A549 (cell line): Measurements from ENCODE around the gene MRPL17. TPM values are rescaled to one million over a fixed set of nuclear protein-coding genes. Genes with fewer than 3 reads are reported as not detected.

Experiments
- polyA plus RNA-seq, 4 experiments: library from polyadenylated mRNA; depleted of rRNA in 3 of 4; stranded (reverse); fragments of >200 nt; fragmentation: RNase III in 1 of 4; extraction: RNeasy Plus Mini Kit Qiagen cat#74134 plus additional on column Dnase treatment in 1 of 4; gene quantifications; 2 replicates in 3 of 4; 3 replicates in 1 of 4; pipeline ENCODE4 v1.2.3, GENCODE V29; 2011 to 2017

The MRPL17 gene
- polyA plus RNA-seq, 2 of the 4 experiments (the other 2 are of a cell fraction) = 96.8 to 128 TPM

Other genes with a start within 250 kb of the MRPL17 start
- 0.66 and 1.5 TPM in 2 replicates for gene HPX, start 242.4 kb downstream of the MRPL17 start, polyA plus RNA-seq (2011; rRNA removed)
- 0.35 to 0.70 TPM (median 0.57 TPM) in 3 replicates for gene HPX, start 242.4 kb downstream of the MRPL17 start, polyA plus RNA-seq (2017; fragmentation: RNase III; extraction: RNeasy Plus Mini Kit Qiagen cat#74134 plus additional on column Dnase treatment)
- 10.0 and 11.3 TPM in 2 replicates for gene TRIM3, start 209.4 kb downstream of the MRPL17 start, polyA plus RNA-seq (2011; rRNA removed)
- 17.5 to 19.8 TPM (median 19.6 TPM) in 3 replicates for gene TRIM3, start 209.4 kb downstream of the MRPL17 start, polyA plus RNA-seq (2017; fragmentation: RNase III; extraction: RNeasy Plus Mini Kit Qiagen cat#74134 plus additional on column Dnase treatment)
- gene ARFIP2, start 202.0 kb downstream of the MRPL17 start, polyA plus RNA-seq (2011; rRNA removed) = 87.9 and 88.5 TPM in 2 replicates
- 68.7 to 80.0 TPM (median 79.2 TPM) in 3 replicates for gene ARFIP2, start 202.0 kb downstream of the MRPL17 start, polyA plus RNA-seq (2017; fragmentation: RNase III; extraction: RNeasy Plus Mini Kit Qiagen cat#74134 plus additional on column Dnase treatment)
- 31.6 and 35.6 TPM in 2 replicates for gene TIMM10B, start 201.8 kb downstream of the MRPL17 start, polyA plus RNA-seq (2011; rRNA removed)
- 20.6 to 24.4 TPM (median 22.0 TPM) in 3 replicates for gene TIMM10B, start 201.8 kb downstream of the MRPL17 start, polyA plus RNA-seq (2017; fragmentation: RNase III; extraction: RNeasy Plus Mini Kit Qiagen cat#74134 plus additional on column Dnase treatment)
- gene DNHD1, start 186.1 kb downstream of the MRPL17 start, polyA plus RNA-seq (2011; rRNA removed) = 8.6 and 12.7 TPM in 2 replicates
- gene DNHD1, start 186.1 kb downstream of the MRPL17 start, polyA plus RNA-seq (2017; fragmentation: RNase III; extraction: RNeasy Plus Mini Kit Qiagen cat#74134 plus additional on column Dnase treatment) = 5.4 to 7.6 TPM (median 6.8 TPM) in 3 replicates
- gene RRP8, start 79.7 kb downstream of the MRPL17 start, polyA plus RNA-seq (2011; rRNA removed) = 20.5 and 25.9 TPM in 2 replicates
- 14.5 to 17.9 TPM (median 14.5 TPM) in 3 replicates for gene RRP8, start 79.7 kb downstream of the MRPL17 start, polyA plus RNA-seq (2017; fragmentation: RNase III; extraction: RNeasy Plus Mini Kit Qiagen cat#74134 plus additional on column Dnase treatment)
- 109 and 120 TPM in 2 replicates for gene ILK, start 79.6 kb downstream of the MRPL17 start, polyA plus RNA-seq (2011; rRNA removed)
- 108 to 116 TPM (median 114 TPM) in 3 replicates for gene ILK, start 79.6 kb downstream of the MRPL17 start, polyA plus RNA-seq (2017; fragmentation: RNase III; extraction: RNeasy Plus Mini Kit Qiagen cat#74134 plus additional on column Dnase treatment)
- gene TAF10, start 71.1 kb downstream of the MRPL17 start, polyA plus RNA-seq (2011; rRNA removed) = 174 and 242 TPM in 2 replicates
- 124 to 138 TPM (median 135 TPM) in 3 replicates for gene TAF10, start 71.1 kb downstream of the MRPL17 start, polyA plus RNA-seq (2017; fragmentation: RNase III; extraction: RNeasy Plus Mini Kit Qiagen cat#74134 plus additional on column Dnase treatment)
- gene TPP1, start 63.9 kb downstream of the MRPL17 start, polyA plus RNA-seq (2011; rRNA removed) = 53.2 and 63.0 TPM in 2 replicates
- gene TPP1, start 63.9 kb downstream of the MRPL17 start, polyA plus RNA-seq (2017; fragmentation: RNase III; extraction: RNeasy Plus Mini Kit Qiagen cat#74134 plus additional on column Dnase treatment) = 32.3 to 41.6 TPM (median 40.7 TPM) in 3 replicates
- gene DCHS1, start 27.5 kb downstream of the MRPL17 start, polyA plus RNA-seq (2011; rRNA removed) = 0.06 and 0.08 TPM in 2 replicates
- 0.04 to 0.07 TPM (median 0.06 TPM) in 3 replicates for gene DCHS1, start 27.5 kb downstream of the MRPL17 start, polyA plus RNA-seq (2017; fragmentation: RNase III; extraction: RNeasy Plus Mini Kit Qiagen cat#74134 plus additional on column Dnase treatment)
- 0.04 and 0.17 TPM in 2 replicates for gene OR2AG2, start 88.6 kb upstream of the MRPL17 start, polyA plus RNA-seq (2011; rRNA removed)
- 0.03 to 0.05 TPM in 2 of 3 replicates, not detected in the other for gene OR2AG2, start 88.6 kb upstream of the MRPL17 start, polyA plus RNA-seq (2017; fragmentation: RNase III; extraction: RNeasy Plus Mini Kit Qiagen cat#74134 plus additional on column Dnase treatment)
- gene OR2AG1, start 99.7 kb upstream of the MRPL17 start, polyA plus RNA-seq (2011; rRNA removed) = not detected in 2 replicates
- not detected in 3 replicates for gene OR2AG1, start 99.7 kb upstream of the MRPL17 start, polyA plus RNA-seq (2017; fragmentation: RNase III; extraction: RNeasy Plus Mini Kit Qiagen cat#74134 plus additional on column Dnase treatment)
- 0.01 TPM in 2 replicates for gene OR6A2, start 116.3 kb upstream of the MRPL17 start, polyA plus RNA-seq (2011; rRNA removed)
- not detected in 3 replicates for gene OR6A2, start 116.3 kb upstream of the MRPL17 start, polyA plus RNA-seq (2017; fragmentation: RNase III; extraction: RNeasy Plus Mini Kit Qiagen cat#74134 plus additional on column Dnase treatment)
- gene OR10A5, start 162.3 kb upstream of the MRPL17 start, polyA plus RNA-seq (2011; rRNA removed) = not detected in 2 replicates
- gene OR10A5, start 162.3 kb upstream of the MRPL17 start, polyA plus RNA-seq (2017; fragmentation: RNase III; extraction: RNeasy Plus Mini Kit Qiagen cat#74134 plus additional on column Dnase treatment) = not detected in 3 replicates
- not detected in 2 replicates for gene OR10A2, start 179.7 kb upstream of the MRPL17 start, polyA plus RNA-seq (2011; rRNA removed)
- not detected in 3 replicates for gene OR10A2, start 179.7 kb upstream of the MRPL17 start, polyA plus RNA-seq (2017; fragmentation: RNase III; extraction: RNeasy Plus Mini Kit Qiagen cat#74134 plus additional on column Dnase treatment)
- not detected in 2 replicates for gene OR10A4, start 193.3 kb upstream of the MRPL17 start, polyA plus RNA-seq (2011; rRNA removed)
- gene OR10A4, start 193.3 kb upstream of the MRPL17 start, polyA plus RNA-seq (2017; fragmentation: RNase III; extraction: RNeasy Plus Mini Kit Qiagen cat#74134 plus additional on column Dnase treatment) = not detected in 3 replicates
- not detected in 2 replicates for gene OR2D2, start 209.2 kb upstream of the MRPL17 start, polyA plus RNA-seq (2011; rRNA removed)
- not detected in 3 replicates for gene OR2D2, start 209.2 kb upstream of the MRPL17 start, polyA plus RNA-seq (2017; fragmentation: RNase III; extraction: RNeasy Plus Mini Kit Qiagen cat#74134 plus additional on column Dnase treatment)
- gene OR2D3, start 237.7 kb upstream of the MRPL17 start, polyA plus RNA-seq (2011; rRNA removed) = not detected in 2 replicates
- gene OR2D3, start 237.7 kb upstream of the MRPL17 start, polyA plus RNA-seq (2017; fragmentation: RNase III; extraction: RNeasy Plus Mini Kit Qiagen cat#74134 plus additional on column Dnase treatment) = not detected in 3 replicates
- 1.9 and 2.0 TPM in 2 replicates for gene ZNF215, start 243.1 kb upstream of the MRPL17 start, polyA plus RNA-seq (2011; rRNA removed)
- 1.0 to 1.1 TPM (median 1.1 TPM) in 3 replicates for gene ZNF215, start 243.1 kb upstream of the MRPL17 start, polyA plus RNA-seq (2017; fragmentation: RNase III; extraction: RNeasy Plus Mini Kit Qiagen cat#74134 plus additional on column Dnase treatment)